GM18520 (cell line): ENCODE data around the gene PRRC2C.

Experiments
- ATAC-seq: cut with Tn5 transposase; IDR thresholded peaks from one replicate; pipeline ENCODE4 v1.9.1; 2021; ENCODE audit not compliant: unreplicated experiment

The PRRC2C gene

DNA sequence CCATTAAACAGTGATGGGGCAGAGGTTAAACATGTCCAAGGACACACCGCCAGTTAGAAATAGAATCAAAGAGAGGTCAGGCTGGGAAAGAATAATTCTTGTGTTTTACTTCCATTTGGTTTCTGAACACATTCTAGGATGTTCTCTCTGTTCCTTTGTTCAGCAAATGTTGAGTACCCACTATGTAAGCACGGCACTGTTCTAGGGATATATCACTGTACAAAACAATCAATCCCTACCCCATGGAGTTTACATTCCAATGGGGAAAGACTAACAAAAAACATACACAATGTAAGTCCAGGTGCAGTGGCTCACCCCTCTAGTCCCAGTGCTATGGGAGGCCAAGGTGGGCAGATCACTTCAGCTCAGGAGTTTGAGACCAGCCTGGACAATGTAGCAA is 142.9 kb downstream of the PRRC2C start:
- no peak for ATAC-seq

DNA sequence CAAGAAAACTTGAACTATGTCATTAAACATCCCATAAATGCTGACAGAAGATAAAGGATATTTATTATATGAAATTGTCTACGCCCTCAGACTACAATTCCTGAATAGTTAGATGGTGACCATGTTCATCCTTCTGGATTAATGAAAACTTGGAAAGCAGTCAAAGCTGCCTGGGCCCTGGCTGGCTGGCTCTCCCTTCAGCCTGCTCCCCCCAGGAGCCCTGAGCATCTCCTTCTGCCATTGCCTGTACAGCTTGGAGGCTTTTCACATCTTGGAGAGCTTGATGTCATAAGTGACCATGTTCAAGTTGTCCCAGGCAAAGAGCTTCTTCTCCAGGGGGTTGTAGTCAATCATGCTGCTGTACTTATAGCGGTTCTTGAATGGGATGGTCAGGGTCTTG is 150.3 kb downstream of the PRRC2C start:
- ATAC-seq: no peak

DNA sequence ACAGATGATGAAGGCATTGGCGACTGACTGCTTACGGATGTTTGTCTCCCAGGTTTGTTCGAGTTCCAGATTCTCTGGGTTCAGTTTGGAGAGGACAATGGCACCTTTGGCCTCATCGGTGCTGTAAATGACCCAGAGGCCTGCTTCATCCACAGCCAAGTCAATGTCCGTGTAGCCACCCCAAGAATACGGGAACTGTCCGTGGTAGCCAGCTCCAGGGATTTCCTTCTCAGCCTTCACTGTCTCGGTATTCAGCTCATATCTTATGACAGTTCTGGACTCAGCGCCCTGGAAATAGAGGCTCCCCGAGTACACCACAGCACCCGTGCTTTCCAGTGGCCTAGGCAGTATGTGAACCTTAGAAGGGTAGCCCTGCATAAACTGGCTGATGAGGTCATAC is 150.8 kb downstream of the PRRC2C start:
- ATAC-seq: no peak

- ATAC-seq: no peak
Observed at GRCh38 chr1:171637928-171638576, 152.7 kb downstream of the PRRC2C start.

GRCh38 chr1:171640225-171640624 is 154.9 kb downstream of the PRRC2C start:
- no peak for ATAC-seq

- ATAC-seq: no peak
Observed at GRCh38 chr1:171641076-171641864, 155.9 kb downstream of the PRRC2C start.

DNA sequence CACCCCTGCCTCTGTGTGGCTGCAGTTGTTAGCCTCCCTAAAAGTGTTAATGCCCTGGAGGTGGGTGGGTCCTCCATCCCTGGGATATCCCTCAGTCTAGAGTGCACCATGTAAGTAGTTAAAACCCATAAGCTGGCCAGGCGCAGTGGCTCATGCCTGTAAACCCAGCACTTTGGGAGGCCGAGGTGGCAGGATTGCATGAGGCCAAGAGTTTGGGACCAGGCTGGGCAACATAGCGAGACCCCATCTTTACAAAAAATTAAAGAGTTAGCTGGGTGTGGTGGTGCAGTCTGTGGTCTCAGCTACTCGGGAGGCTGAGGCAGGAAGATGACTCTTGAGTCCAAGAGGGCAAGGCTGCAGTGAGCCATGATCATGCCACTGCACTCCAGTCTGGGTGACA is 156.9 kb downstream of the PRRC2C start:
- no peak for ATAC-seq
